Measurements from ENCODE around the gene GNG5.

Gene GNG5

GRCh38 chr1:84506002-84506728 is at the start of gene GNG5, which contains the start of gene SPATA1:
Gene GNG5, minus strand, starts transcription at chr1:84506581. Its CDS starts 490 bp downstream, at chr1:84506091.
Gene SPATA1, plus strand, starts transcription at chr1:84506386. Its CDS starts 9,974 bp downstream, at chr1:84516360.
- Histone ChIP-seq H2AFZ (ENCODE audit: low read length) (peak within 1 kb of the TSS; percentile 96), H3K9me3 (ENCODE audit: insufficient read depth, low read depth, low read length) (peaks cover 2% of the 10 kb centered on the region; the same call in 1 of the 2 replicates), H3F3A (ENCODE audit: low read depth) (peaks cover 7% of the 10 kb centered on the region), H3K9me2 (replicated peaks; ENCODE audit: low read depth, low read length) (no peaks in the 10 kb centered on the region), H3K27me3 (ENCODE audit: insufficient read depth, low read length, poor library complexity, severe bottlenecking) (no peaks in the 10 kb centered on the region), H3K36me3 (ENCODE audit: insufficient read depth, low read length) (peaks cover 5% of the 10 kb centered on the region), H3K9ac (ENCODE audit: low read depth, low read length, poor library complexity, severe bottlenecking) (peak within 1 kb of the TSS; percentile 94), H3K4me3 (ENCODE audit: low read length, poor library complexity, severe bottlenecking) (peak within 1 kb of the TSS; percentile 96), H4K20me1 (ENCODE audit: insufficient read depth, low read length, poor library complexity, severe bottlenecking) (peaks cover 49% of the 10 kb centered on the region), H3K4me1 (ENCODE audit: insufficient read depth, low read length, poor library complexity, severe bottlenecking) (peaks cover 37% of the 10 kb centered on the region), H3K4me2 (ENCODE audit: low read depth, low read length, poor library complexity, severe bottlenecking) (peak within 1 kb of the TSS; percentile 83), H3K79me2 (ENCODE audit: insufficient read depth, low read length) (peaks cover 51% of the 10 kb centered on the region)
- TF ChIP-seq CTCF (conservative IDR thresholded peaks at IDR 0.05; ENCODE audit: low read length), result no peak
- no peak for TF ChIP-seq EZH2phosphoT487 (IDR thresholded peaks at IDR 0.05; ENCODE audit: borderline replicate concordance)

- no peaks in the 10 kb centered on the region for H3K36me3 ChIP-seq (ENCODE audit: insufficient read depth, low read length)
- H3K79me2 ChIP-seq (ENCODE audit: insufficient read depth, low read length), result no peaks in the 10 kb centered on the region
- H2AFZ ChIP-seq (ENCODE audit: low read length), result no peak overlapping the region
- no peaks in the 10 kb centered on the region for H4K20me1 ChIP-seq (ENCODE audit: insufficient read depth, low read length, poor library complexity, severe bottlenecking)
- no peak overlapping the region for H3K4me3 ChIP-seq (ENCODE audit: low read length, poor library complexity, severe bottlenecking)
- no peaks in the 10 kb centered on the region for H3K9me3 ChIP-seq (ENCODE audit: insufficient read depth, low read depth, low read length)
- no peak overlapping the region for H3K9ac ChIP-seq (ENCODE audit: low read depth, low read length, poor library complexity, severe bottlenecking)
- H3K27me3 ChIP-seq (ENCODE audit: insufficient read depth, low read length, poor library complexity, severe bottlenecking), result no peaks in the 10 kb centered on the region
- no peaks in the 10 kb centered on the region for H3K4me1 ChIP-seq (ENCODE audit: insufficient read depth, low read length, poor library complexity, severe bottlenecking)
- no peaks in the 10 kb centered on the region for H3F3A ChIP-seq (ENCODE audit: low read depth)
- no peaks in the 10 kb centered on the region for H3K9me2 ChIP-seq (replicated peaks; ENCODE audit: low read depth, low read length)
- H3K4me2 ChIP-seq (ENCODE audit: low read depth, low read length, poor library complexity, severe bottlenecking), result no peak overlapping the region
- no peak for TF ChIP-seq CTCF (conservative IDR thresholded peaks at IDR 0.05; ENCODE audit: low read length)
- TF ChIP-seq EZH2phosphoT487 (IDR thresholded peaks at IDR 0.05; ENCODE audit: borderline replicate concordance), result no peak
These were observed 44.4 kb upstream of the GNG5 start for GRCh38 chr1:84550826-84551225.

GRCh38 chr1:84541679-84542078 is 35.3 kb upstream of the GNG5 start:
- Histone ChIP-seq H3K9me3 (ENCODE audit: insufficient read depth, low read depth, low read length) (no peaks in the 10 kb centered on the region), H3K27me3 (ENCODE audit: insufficient read depth, low read length, poor library complexity, severe bottlenecking) (no peaks in the 10 kb centered on the region), H3K9me2 (replicated peaks; ENCODE audit: low read depth, low read length) (no peaks in the 10 kb centered on the region), H2AFZ (ENCODE audit: low read length) (no peak overlapping the region), H3K4me2 (ENCODE audit: low read depth, low read length, poor library complexity, severe bottlenecking) (no peak overlapping the region), H4K20me1 (ENCODE audit: insufficient read depth, low read length, poor library complexity, severe bottlenecking) (no peaks in the 10 kb centered on the region), H3K9ac (ENCODE audit: low read depth, low read length, poor library complexity, severe bottlenecking) (no peak overlapping the region), H3K4me3 (ENCODE audit: low read length, poor library complexity, severe bottlenecking) (no peak overlapping the region), H3K4me1 (ENCODE audit: insufficient read depth, low read length, poor library complexity, severe bottlenecking) (no peaks in the 10 kb centered on the region), H3K79me2 (ENCODE audit: insufficient read depth, low read length) (no peaks in the 10 kb centered on the region), H3F3A (ENCODE audit: low read depth) (no peaks in the 10 kb centered on the region), H3K36me3 (ENCODE audit: insufficient read depth, low read length) (no peaks in the 10 kb centered on the region)
- TF ChIP-seq EZH2phosphoT487 (IDR thresholded peaks at IDR 0.05; ENCODE audit: borderline replicate concordance) (no peak), CTCF (conservative IDR thresholded peaks at IDR 0.05; ENCODE audit: low read length) (peak; percentile 63)
